HG03095 (cell line): ENCODE measurements around the gene PARD3B.

Experiments
- ATAC-seq: cut with Tn5 transposase; IDR thresholded peaks from one replicate; pipeline ENCODE4 v1.9.1; 2021; ENCODE audit warnings: moderate library complexity; ENCODE audit not compliant: unreplicated experiment

PARD3B gene, protein sequence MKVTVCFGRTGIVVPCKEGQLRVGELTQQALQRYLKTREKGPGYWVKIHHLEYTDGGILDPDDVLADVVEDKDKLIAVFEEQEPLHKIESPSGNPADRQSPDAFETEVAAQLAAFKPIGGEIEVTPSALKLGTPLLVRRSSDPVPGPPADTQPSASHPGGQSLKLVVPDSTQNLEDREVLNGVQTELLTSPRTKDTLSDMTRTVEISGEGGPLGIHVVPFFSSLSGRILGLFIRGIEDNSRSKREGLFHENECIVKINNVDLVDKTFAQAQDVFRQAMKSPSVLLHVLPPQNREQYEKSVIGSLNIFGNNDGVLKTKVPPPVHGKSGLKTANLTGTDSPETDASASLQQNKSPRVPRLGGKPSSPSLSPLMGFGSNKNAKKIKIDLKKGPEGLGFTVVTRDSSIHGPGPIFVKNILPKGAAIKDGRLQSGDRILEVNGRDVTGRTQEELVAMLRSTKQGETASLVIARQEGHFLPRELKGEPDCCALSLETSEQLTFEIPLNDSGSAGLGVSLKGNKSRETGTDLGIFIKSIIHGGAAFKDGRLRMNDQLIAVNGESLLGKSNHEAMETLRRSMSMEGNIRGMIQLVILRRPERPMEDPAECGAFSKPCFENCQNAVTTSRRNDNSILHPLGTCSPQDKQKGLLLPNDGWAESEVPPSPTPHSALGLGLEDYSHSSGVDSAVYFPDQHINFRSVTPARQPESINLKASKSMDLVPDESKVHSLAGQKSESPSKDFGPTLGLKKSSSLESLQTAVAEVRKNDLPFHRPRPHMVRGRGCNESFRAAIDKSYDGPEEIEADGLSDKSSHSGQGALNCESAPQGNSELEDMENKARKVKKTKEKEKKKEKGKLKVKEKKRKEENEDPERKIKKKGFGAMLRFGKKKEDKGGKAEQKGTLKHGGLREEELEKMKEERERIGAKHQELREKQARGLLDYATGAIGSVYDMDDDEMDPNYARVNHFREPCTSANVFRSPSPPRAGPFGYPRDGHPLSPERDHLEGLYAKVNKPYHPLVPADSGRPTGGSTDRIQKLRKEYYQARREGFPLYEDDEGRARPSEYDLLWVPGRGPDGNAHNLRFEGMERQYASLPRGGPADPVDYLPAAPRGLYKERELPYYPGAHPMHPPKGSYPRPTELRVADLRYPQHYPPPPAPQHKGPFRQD (N-terminal part only)

DNA sequence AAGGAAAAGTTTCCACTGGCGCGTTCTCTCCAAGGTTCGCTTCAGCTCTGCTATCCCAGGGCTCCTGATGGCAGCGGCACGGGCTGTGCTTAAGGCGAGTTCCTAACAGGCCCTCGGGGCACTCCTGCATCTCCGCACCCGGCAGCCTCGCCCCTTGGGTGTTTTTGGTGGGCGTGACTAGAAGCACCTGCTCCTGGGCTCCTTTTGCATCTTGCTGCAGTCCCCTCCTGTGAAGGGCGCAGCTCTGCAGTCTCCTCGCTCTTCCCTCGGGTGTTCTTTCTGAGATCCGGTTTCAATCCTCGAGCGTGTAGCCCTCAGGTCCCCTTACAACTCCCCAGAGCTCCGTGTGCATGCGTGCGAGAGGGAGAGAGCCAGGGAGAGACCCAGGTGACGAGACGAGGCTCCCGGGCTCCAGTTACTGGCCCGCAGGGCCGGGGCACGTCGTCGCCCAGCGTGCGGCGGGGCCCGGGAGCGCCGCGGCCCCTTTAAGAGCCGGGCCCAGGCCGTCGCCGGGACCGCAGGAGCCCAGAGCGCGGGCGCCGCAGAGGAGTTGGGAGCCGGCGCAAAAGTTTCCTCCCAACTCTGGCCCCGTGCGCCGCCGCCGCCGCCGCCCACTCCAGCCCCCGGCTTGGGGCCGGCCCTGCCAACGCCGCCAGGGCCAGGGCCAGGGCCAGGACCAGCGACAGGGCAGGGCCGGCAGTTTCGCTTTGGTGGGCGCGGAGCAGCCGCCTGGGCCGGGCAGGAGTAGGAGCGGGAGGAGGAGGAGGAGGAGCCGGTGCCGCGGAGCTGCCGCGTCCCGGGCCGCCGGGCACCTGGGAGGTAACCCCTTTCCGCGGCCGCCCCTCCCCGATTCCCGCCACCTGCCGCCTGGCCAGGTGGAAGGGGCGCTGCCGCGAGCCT, at the start of gene PARD3B:
Gene PARD3B (plus strand): TSS at position 515 of the 900 bp plus-strand sequence. CDS start 525 bp downstream, outside the sequence.
- ATAC-seq, result no peak

DNA sequence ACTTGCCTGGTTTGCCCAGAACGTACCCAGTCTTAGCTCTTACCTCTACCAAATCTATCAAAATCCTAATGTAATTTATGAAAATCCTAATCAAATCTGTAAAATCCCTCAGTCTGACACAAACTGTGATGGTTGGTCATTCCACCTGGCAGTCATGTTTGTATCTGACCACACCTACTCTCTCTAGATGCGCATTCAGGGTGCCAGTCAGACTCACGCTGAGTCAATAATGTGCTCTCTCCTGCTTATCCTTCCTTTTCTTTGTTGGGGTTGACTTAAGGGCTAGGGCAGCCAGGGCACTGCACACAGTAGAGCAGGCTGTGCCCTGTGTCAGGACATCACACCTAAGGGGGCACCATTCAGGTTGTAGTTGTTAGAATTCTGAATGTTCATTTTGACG, 48.5 kb upstream of the PARD3B start:
- ATAC-seq, result no peak

DNA sequence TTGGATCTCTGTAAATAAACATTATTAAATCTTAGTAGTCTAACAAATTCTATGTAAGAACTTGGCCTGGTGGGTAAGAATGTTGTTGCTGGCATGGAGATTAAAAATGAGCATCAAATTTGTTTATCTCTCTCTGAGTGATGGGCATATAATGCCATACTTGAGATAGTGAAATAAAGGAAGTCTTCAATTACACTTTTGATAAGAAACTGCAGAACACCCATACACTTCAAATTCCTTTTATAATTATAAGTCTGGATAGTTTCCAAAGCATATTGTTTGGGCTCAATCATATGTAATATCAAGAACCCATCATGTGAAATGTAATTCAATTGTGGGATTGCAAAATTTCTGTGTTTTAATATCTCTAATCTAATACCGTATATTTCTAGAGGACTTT, 47.4 kb upstream of the PARD3B start:
- ATAC-seq, result no peak

DNA sequence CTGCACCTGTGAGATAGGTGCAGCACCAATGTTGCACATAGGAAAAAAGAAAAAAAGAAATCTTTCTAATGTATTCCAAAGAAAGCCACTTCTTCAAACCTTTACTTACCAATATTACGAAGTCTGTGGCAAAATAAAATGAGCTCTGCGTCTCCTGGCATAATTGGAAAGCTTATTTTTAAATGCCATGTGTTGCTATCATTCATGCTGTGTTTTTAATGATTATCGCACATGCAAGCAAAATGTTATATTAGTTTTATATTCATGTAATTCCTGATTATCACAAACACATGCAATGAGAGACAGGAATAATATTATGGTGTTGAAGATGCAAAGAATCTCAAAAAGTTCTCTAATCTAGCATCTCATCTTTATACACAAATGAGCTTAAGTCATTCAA, 47.0 kb upstream of the PARD3B start:
- no peak for ATAC-seq

DNA sequence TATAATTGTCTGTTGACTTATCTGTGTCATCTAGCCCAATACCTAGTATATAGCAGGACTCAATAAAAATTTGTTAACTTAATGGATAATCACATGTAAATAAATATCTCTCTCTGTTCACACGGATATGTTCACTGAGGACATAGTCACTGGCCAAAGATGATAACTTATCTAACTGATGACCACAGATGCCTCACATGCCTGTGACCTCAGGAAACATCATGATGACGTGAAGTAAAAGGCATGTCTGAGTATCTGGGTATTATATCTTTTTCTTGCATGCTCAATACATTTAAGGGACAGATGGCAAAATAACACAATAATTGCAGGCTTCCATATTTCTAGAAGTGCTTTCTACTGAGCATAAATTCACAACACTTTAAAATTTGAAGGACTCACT, 41.4 kb upstream of the PARD3B start:
- ATAC-seq, result no peak

DNA sequence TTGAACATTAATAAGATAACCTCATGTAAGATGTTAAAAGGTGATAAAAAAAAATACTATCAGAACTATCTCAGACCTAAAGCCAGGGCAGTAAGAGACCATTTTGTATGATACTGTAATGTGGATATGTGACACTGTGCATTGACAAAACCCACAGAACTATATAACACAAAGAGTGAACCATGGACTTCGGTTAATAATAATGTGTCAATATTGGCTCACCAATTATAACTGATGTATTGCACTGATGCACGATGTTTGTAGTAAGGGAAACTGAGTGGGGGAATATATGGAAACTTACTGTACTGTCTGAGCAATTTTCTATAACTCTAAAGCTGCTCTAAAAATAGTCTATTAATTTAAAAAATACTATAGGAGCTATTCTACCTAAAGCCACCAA, 40.7 kb upstream of the PARD3B start:
- no peak for ATAC-seq

DNA sequence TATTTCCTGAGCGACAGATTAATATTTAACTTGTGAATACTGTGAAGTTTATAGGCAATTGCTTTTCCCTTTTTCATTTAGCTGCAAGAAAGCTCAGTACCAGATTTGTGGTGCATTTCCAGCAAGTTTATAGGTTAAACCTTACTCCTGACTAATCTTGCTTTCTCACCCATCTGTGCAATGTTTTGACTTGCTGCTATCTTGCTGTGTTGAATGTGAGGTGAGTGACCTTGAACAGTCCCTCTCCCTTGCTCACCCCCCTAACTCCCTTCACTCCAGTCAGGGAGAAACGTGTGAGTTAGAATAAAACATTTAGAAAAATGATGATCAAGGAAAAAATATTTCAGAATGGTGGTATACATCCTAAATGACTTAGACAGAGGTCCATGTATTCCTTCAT, 39.8 kb upstream of the PARD3B start:
- no peak for ATAC-seq

DNA sequence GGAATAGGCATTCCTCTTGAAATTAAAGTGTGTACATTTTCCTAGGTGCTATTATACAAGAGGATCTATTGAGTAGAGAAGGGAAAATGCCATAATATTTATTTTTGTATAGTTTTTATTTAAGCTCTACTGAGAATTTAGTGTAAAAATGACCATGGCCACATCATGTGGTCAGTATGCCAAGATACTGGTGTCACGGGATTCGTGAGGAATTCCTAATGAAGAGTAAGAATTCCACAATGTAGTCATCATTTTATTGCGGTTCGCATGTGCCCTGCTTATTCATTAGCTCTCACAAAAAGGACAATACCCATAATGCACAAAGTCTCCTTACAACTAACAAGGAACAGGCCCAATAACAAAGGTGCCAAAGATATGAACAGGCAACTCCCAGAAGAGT, 39.3 kb upstream of the PARD3B start:
- no peak for ATAC-seq

DNA sequence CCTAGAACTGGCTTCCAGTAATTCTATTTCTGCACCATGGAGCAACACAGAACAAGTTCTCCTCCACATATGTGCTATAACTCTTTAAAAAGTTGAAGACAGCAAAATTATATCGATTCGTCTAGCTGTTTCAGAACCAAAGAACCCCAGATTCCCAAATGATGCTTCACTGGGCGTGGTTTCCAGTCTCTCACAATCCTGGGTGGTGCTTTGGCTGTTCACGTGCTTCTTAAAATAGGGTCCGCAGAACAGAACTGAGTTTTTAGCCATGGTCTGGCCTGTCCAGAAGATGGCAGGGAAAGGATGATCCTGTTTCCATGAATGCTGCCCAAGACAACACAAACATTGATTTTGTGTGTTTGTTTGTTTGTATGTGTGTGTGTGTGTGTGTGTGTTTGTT, 37.6 kb upstream of the PARD3B start:
- ATAC-seq, result no peak

DNA sequence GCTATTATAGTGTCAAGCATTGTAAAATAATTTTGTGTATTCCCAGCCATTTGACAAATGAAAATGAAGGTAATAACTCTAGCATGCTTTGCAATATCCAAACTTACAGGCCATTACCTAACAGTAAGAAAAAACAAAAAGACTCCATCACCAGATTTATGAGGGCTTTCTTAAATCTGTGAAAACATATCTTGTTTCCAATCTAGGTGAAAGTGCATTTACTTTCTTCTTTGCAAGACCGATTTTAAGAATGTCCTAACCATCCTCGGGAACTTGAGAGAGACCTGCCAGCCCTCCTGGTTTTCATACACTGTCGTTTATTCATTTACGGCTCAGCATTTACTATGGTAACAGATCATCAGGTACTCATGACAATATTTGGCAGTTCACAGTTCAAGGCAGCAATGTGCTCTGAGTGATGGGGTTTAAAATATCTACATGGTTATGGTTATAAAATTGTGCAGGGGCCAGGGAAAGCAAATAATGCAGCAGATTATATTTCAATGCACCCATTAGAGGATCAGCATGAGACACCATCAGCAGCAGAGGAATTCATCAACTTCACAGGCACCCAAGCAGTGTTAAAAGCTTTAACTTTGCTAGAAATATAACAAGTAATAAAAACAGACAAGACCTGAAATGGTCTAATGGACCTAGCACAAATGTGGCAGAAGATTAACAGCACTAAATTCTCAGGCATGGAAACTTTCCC, 34.4 kb upstream of the PARD3B start:
- no peak for ATAC-seq

DNA sequence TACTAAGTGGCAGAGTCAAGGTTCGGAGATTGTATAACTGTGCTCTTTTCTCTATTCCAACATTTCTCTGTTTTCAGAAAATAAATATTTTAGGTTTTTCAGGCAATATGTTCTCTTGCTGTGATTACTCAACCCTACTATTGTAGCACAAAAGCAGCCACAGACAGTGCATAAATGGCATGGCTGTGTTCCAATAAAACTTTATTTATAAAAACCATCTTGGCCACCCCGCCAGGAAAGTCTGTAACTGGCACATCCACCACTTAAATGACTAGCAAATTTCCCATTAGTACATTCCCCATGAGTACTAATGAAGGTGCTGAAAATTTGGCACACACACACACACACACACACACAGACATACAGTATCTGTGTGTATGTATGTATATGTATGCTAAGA, 30.8 kb upstream of the PARD3B start:
- ATAC-seq, result no peak

DNA sequence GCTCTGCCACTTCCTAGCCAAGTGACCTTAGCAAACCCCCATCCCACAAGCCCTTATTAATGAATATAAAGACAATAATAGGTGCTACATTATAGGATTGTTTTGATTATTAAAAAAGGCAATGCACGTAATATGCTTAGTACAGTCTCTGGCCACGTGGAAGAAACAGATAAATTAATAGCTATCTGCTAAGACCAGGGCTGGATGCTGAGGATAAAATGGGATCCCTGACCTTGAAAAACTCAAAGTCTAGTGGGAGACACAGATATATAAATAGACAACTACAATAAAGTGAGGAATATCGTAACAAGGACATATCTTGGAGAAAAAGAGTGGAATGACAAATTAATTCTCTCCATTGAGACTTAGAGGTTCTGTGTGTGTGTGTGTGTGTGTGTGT, 29.9 kb upstream of the PARD3B start:
- no peak for ATAC-seq

DNA sequence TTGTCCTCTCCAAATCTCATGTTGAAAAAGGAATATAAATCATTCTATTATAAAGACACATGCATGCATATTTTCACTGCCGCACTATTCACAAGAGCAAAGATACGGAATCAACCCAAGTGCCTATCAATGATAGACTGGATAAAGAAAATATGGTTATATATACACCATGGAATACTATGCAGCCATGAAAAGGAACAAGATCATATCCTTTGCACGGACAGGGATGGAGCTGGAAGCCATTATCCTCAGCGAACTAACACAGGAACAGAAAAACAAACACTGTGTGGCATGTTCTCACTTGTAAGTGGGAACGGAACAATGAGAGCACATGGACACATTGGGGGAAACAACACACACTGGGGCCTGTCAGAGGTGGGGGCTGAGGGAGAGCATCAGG, 28.1 kb upstream of the PARD3B start:
- no peak for ATAC-seq

DNA sequence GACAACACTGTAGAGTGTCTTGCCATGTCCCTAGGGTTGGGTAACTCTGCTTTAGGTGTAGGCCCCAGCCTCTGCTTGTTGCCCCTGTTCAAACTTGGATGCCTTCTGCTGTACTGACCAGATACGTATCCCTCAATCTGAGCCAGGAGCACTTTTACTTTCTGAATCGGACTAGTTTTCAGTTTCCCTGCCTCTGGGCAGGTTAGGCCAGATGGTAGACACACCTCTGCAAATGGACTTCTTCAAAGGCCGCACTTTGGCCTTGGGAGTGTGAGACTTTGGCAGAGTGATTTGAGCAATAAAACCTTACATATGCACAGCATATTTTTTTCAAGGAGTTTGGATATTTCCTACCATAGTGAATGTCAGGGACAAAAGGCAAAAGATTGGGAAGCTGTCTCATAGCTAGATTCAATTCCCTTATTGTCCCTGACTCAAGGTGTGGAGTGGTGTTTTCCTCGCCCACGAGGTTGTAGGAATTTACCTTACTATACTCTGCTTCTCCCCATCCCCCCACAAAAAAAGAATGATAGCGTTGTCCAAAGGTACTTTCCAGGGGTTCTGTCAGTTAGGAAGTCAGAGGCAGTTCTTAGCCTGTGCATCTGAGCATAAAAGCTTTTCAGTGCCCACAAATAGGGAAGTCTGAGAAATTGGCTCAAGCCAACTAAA, 15.3 kb upstream of the PARD3B start:
- no peak for ATAC-seq

DNA sequence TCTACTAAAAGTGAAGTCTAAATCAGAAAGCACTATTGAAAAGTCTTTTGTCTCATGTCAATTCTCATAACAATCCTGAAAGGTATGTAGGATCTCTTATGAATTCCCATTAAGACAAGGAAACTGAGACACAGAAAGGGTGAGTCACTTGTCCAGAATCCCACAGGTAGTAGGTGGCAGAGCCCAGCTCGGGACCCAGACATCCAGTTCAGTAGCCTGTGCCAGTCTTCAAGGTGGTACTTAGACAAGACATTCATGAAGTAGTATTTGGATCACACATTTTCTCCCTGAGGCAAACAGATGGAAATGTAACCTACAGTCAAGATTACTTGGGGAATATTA, 14.8 kb upstream of the PARD3B start:
- ATAC-seq, result no peak

DNA sequence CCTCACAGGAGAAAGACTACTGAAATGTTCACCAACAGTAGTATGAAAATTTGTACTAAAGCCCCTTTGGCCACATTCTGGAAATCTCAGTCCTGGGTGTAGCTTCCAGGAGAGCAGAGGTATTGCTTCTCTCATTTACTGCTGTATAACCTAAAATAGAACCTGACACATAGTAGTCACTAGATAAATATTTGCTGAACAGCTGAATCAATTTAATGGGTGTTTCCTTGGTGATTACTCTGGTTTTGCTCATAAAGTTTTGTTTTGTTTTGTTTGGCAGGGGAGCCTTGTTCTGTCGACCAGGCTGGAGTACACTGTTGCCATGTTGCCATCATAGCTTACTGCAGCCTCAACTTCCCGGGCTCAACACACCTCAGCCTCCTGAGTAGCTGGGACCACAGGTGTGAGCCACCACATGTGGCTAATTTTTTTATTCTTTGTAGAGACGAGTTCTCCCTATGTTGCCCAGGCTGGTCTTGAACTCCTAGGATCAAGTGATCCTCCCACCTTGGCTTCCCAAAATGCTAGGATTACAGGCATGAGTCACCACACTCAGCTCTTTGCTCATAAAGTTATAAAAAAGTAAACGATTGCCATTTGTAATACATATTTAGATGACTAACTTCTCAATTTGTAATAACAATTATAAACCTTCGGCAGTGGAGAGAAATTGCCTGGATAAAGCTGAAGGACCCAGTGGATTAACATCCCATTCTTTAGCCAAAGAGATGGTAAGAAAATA, 11.5 kb upstream of the PARD3B start:
- ATAC-seq, result no peak

DNA sequence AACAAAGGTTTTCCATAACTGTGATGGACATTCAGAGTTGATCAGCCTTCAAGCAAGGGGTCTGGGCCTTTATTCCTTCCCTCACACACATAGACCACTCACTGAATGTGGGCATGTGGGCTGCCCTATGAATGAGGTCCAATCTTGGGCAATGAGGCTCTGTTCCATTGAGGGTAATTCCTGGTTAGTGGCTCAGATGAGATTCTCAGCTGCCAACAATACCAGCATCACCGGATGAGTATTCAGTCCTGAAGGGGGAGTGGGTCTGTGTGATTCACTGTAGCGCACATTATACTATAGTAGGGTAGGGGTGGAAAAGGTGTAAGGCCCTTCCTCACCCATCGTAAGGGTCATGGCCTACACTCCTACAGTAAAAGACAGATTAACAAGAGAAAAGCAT, 9.9 kb upstream of the PARD3B start:
- no peak for ATAC-seq

DNA sequence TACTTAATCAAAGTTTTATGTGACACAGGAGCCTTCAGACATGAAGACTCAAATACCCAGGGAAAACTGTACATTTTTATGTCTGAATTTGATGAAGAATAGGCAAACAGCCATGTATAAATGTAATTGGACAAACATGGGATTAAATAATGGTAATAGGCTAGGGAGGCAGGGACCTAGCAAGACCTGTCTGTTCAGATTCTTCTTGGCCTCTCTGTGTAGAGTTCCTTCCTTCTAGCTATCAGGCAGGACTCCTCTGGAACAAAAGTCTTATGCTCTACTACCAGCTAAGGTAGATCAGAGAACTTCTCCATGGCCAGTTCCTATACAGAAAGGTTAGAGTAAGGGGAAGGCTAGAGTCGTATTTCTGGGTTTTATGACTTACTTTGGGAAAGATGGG, 9.5 kb upstream of the PARD3B start:
- ATAC-seq, result no peak
